ENCODE data around the gene CEP170B. TPM values are rescaled to one million over a fixed set of nuclear protein-coding genes. Genes with fewer than 3 reads are reported as not detected.
A peak's percentile ranks its signal among the peaks of the same experiment; 100 is the strongest.
"Not testable (repeated sequence)": the region's sequence is repeated elsewhere in the genome, so short reads cannot be mapped to it uniquely, and the experiment has no call there.

The CEP170B gene
- total RNA-seq, 1 donor from 2014 or later = 10.5 TPM

- ATAC-seq (no peak), DNase-seq (ENCODE audit: missing footprints) (peak; percentile 65)
- intact Hi-C loops (cut with DNase I) = no loop called here
Observed at GRCh38 chr14:104885973-104886689, 21.1 kb downstream of the CEP170B start.

GRCh38 chr14:104886690-104887622, 21.9 kb downstream of the CEP170B start:
- ATAC-seq (no peak), DNase-seq (ENCODE audit: missing footprints) (peak; percentile 60)
- intact Hi-C loops (cut with DNase I) = no loop called here

GRCh38 chr14:104887623-104888488, 22.8 kb downstream of the CEP170B start:
- intact Hi-C loops (cut with DNase I) = no loop called here
- no peak for ATAC-seq
- peak; percentile 30 for DNase-seq (ENCODE audit: missing footprints)

GRCh38 chr14:104888489-104889374, 23.7 kb downstream of the CEP170B start:
- DNase-seq (ENCODE audit: missing footprints) (peak; percentile 57), ATAC-seq (no peak)
- intact Hi-C loops (cut with DNase I) = no loop called here

GRCh38 chr14:104889375-104889757, 24.3 kb downstream of the CEP170B start:
- intact Hi-C loops (cut with DNase I) = no loop called here
- no peak for ATAC-seq
- DNase-seq (ENCODE audit: missing footprints) = peak; percentile 44

GRCh38 chr14:104890292-104890691, 25.2 kb downstream of the CEP170B start:
- intact Hi-C loops (cut with DNase I); DNase-seq (ENCODE audit: missing footprints); ATAC-seq: not testable (repeated sequence)

- peak; percentile 53 for DNase-seq (ENCODE audit: missing footprints)
- intact Hi-C loops (cut with DNase I) = no loop called here
Observed at GRCh38 chr14:104891121-104891551, 26.1 kb downstream of the CEP170B start.

GRCh38 chr14:104891664-104892530, 26.8 kb downstream of the CEP170B start:
- no peak for ATAC-seq
- DNase-seq (ENCODE audit: missing footprints) = no peak
- intact Hi-C loops (cut with DNase I) = no loop called here

More at GRCh38 chr14:104891121-104891551, 26.1 kb downstream of the CEP170B start:
- no peak for ATAC-seq

- ATAC-seq (no peak), DNase-seq (ENCODE audit: missing footprints) (no peak)
- intact Hi-C loops (cut with DNase I) = no loop called here
Observed at GRCh38 chr14:104892531-104893434, 27.7 kb downstream of the CEP170B start.

- ATAC-seq = no peak
- intact Hi-C loops (cut with DNase I) = no loop called here
- no peak for DNase-seq (ENCODE audit: missing footprints)
Observed at GRCh38 chr14:104893435-104894207, 28.6 kb downstream of the CEP170B start.

- DNase-seq (ENCODE audit: missing footprints) (no peak), ATAC-seq (peak; percentile 14)
Observed at GRCh38 chr14:104894331-104895206, 29.5 kb downstream of the CEP170B start.

GRCh38 chr14:104895207-104895785, 30.2 kb downstream of the CEP170B start:
- intact Hi-C loops (cut with DNase I) = loop anchor here (5.0 kb wide), 1 partner anchor 152 kb away; no protein-coding TSS in a partner anchor
- ATAC-seq = no peak
- DNase-seq (ENCODE audit: missing footprints) = no peak

More at GRCh38 chr14:104894331-104895206, 29.5 kb downstream of the CEP170B start:
- intact Hi-C loops (cut with DNase I) = loop anchor here (5.0 kb wide), 1 partner anchor 153 kb away; no protein-coding TSS in a partner anchor

- intact Hi-C loops (cut with DNase I) = loop anchor here (5.0 kb wide), 1 partner anchor 151 kb away; no protein-coding TSS in a partner anchor
- peak; percentile 62 for DNase-seq (ENCODE audit: missing footprints)
- ATAC-seq = no peak
Observed at GRCh38 chr14:104895786-104896661, 31.0 kb downstream of the CEP170B start.

Data from Right ventricle myocardium inferior (tissue), 1 donor.